NCI-H1417 treated with DMSO at 0.1 percent for 48 hours (cell line): Measurements from ENCODE around the gene CEL.
"Not testable (repeated sequence)": the region's sequence is repeated elsewhere in the genome, so short reads cannot be mapped to it uniquely, and the experiment has no call there.

Experiments used
- DNase-seq: peaks from one replicate; lab custom pipeline; 2025; lab: John Stamatoyannopoulos, UW

The CEL gene

DNA sequence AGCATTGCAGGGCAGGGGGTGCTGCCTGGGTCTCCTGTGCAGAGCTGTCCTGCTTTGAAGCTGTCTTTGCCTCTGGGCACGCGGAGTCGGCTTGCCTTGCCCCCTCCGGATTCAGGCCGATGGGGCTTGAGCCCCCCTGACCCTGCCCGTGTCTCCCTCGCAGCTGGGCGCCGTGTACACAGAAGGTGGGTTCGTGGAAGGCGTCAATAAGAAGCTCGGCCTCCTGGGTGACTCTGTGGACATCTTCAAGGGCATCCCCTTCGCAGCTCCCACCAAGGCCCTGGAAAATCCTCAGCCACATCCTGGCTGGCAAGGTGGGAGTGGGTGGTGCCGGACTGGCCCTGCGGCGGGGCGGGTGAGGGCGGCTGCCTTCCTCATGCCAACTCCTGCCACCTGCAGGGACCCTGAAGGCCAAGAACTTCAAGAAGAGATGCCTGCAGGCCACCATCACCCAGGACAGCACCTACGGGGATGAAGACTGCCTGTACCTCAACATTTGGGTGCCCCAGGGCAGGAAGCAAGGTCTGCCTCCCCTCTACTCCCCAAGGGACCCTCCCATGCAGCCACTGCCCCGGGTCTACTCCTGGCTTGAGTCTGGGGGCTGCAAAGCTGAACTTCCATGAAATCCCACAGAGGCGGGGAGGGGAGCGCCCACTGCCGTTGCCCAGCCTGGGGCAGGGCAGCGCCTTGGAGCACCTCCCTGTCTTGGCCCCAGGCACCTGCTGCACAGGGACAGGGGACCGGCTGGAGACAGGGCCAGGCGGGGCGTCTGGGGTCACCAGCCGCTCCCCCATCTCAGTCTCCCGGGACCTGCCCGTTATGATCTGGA lies 2.7 kb downstream of the CEL start:
- DNase-seq: no peak

DNA sequence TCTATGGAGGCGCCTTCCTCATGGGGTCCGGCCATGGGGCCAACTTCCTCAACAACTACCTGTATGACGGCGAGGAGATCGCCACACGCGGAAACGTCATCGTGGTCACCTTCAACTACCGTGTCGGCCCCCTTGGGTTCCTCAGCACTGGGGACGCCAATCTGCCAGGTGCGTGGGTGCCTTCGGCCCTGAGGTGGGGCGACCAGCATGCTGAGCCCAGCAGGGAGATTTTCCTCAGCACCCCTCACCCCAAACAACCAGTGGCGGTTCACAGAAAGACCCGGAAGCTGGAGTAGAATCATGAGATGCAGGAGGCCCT lies 3.2 kb downstream of the CEL start:
- DNase-seq: no peak

DNA sequence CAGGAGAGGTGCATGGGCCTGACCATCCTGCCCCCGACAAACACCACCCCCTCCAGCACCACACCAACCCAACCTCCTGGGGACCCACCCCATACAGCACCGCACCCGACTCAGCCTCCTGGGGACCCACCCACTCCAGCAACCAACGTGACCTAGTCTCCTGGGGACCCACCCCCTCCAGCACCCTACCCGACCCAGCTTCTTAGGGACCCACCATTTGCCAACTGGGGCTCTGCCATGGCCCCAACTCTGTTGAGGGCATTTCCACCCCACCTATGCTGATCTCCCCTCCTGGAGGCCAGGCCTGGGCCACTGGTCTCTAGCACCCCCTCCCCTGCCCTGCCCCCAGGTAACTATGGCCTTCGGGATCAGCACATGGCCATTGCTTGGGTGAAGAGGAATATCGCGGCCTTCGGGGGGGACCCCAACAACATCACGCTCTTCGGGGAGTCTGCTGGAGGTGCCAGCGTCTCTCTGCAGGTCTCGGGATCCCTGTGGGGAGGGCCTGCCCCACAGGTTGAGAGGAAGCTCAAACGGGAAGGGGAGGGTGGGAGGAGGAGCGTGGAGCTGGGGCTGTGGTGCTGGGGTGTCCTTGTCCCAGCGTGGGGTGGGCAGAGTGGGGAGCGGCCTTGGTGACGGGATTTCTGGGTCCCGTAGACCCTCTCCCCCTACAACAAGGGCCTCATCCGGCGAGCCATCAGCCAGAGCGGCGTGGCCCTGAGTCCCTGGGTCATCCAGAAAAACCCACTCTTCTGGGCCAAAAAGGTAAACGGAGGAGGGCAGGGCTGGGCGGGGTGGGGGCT lies 4.6 kb downstream of the CEL start:
- no peak for DNase-seq

DNA sequence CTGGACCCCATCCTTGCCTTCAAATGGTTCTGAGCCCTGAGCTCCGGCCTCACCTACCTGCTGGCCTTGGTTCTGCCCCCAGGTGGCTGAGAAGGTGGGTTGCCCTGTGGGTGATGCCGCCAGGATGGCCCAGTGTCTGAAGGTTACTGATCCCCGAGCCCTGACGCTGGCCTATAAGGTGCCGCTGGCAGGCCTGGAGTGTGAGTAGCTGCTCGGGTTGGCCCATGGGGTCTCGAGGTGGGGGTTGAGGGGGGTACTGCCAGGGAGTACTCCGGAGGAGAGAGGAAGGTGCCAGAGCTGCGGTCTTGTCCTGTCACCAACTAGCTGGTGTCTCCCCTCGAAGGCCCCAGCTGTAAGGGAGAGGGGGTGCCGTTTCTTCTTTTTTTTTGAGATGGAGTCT lies 5.2 kb downstream of the CEL start:
- no peak for DNase-seq

DNA sequence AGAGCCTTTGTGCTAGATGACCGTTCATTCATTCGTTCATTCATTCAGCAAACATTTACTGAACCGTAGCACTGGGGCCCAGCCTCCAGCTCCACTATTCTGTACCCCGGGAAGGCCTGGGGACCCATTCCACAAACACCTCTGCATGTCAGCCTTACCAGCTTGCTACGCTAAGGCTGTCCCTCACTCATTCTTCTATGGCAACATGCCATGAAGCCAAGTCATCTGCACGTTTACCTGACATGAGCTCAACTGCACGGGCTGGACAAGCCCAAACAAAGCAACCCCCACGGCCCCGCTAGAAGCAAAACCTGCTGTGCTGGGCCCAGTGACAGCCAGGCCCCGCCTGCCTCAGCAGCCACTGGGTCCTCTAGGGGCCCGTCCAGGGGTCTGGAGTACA lies 6.0 kb downstream of the CEL start:
- DNase-seq: no peak

DNA sequence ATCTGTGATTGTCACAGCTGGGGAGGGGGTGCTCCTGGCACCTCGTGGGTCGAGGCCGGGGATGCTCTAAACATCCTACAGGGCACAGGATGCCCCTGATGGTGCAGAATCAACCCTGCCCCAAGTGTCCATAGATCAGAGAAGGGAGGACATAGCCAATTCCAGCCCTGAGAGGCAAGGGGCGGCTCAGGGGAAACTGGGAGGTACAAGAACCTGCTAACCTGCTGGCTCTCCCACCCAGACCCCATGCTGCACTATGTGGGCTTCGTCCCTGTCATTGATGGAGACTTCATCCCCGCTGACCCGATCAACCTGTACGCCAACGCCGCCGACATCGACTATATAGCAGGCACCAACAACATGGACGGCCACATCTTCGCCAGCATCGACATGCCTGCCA lies 6.7 kb downstream of the CEL start:
- not testable (repeated sequence) for DNase-seq

DNA sequence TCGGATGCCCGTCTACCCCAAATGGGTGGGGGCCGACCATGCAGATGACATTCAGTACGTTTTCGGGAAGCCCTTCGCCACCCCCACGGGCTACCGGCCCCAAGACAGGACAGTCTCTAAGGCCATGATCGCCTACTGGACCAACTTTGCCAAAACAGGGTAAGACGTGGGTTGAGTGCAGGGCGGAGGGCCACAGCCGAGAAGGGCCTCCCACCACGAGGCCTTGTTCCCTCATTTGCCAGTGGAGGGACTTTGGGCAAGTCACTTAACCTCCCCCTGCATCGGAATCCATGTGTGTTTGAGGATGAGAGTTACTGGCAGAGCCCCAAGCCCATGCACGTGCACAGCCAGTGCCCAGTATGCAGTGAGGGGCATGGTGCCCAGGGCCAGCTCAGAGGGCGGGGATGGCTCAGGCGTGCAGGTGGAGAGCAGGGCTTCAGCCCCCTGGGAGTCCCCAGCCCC lies 8.8 kb downstream of the CEL start:
- DNase-seq: not testable (repeated sequence)

DNA sequence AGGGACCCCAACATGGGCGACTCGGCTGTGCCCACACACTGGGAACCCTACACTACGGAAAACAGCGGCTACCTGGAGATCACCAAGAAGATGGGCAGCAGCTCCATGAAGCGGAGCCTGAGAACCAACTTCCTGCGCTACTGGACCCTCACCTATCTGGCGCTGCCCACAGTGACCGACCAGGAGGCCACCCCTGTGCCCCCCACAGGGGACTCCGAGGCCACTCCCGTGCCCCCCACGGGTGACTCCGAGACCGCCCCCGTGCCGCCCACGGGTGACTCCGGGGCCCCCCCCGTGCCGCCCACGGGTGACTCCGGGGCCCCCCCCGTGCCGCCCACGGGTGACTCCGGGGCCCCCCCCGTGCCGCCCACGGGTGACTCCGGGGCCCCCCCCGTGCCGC lies 9.2 kb downstream of the CEL start:
- DNase-seq: not testable (repeated sequence)

DNA sequence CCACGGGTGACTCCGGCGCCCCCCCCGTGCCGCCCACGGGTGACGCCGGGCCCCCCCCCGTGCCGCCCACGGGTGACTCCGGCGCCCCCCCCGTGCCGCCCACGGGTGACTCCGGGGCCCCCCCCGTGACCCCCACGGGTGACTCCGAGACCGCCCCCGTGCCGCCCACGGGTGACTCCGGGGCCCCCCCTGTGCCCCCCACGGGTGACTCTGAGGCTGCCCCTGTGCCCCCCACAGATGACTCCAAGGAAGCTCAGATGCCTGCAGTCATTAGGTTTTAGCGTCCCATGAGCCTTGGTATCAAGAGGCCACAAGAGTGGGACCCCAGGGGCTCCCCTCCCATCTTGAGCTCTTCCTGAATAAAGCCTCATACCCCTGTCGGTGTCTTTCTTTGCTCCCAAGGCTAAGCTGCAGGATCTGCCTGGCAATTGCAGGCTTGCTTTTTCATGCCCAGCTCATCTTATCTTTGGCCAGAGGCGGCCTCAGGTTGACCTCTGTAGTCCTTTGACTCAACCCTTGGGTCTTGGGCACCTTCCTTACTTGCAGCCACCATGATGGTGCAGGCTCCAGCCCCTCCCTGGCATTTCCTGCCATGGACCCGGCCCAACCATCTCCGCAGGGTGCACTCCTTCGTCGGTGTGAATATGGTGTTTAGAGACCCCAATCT lies 9.8 kb downstream of the CEL start:
- DNase-seq: no peak

DNA sequence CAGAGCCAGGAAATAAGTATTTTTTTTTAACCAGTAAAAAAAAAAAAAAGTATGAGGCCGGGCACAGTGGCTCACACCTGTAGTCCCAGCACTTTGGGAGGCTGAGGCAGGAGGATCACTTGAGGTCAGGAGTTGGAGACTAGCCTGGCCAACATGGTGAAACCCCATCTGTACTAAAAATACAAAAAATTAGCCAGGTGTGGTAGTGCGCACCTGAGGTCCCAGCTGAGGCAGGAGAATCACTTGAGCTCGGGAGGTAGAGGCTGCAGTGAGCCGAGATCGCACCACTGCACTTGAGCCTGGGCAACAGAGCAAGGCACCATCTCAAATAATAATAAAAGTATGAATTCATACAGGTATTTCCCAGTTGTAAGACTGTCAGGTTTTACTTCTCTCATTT lies 10.4 kb downstream of the CEL start:
- DNase-seq: not testable (repeated sequence)

DNA sequence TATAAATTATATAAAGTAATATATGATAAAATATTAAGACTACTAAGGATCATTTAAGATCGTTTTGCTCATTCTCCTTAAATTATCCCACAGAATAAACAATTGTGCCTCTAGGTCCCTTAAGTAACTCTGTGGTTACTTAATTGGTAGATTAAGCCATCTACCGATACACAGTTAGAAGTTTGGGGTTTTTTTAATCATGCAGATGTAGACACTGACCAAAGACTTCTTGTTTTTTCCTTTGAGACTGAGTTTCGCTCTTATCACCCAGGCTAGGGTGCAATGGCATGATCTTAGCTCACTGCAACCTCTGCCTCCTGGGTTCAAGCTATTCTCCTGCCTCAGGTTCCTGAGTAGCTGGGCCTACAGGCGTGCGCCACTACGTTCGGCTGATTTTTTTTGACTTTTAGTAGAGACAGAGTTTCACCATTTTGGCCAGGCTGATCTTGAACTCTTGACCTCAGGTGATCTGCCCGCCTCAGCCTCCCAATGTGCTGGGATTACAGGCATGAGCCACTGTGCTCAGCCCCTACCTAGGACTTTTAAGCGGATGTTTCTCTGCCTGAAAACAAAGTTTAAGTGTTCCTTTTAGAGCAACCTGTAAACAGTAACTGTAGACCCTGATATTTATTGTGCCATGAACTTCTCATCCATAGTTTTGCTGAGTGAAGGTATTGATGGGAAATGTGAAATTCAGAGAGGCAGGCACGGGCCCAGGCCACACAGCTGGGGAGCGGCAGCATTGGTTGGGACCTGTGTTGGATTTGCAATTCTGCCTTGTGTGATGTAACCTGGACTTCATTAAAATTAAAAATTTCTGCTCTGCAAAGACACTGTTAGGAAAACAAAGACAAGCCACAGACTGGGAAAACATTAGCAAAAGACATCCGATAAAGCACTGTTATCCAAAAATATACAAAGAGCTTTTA lies 11.6 kb downstream of the CEL start:
- DNase-seq: no peak

DNA sequence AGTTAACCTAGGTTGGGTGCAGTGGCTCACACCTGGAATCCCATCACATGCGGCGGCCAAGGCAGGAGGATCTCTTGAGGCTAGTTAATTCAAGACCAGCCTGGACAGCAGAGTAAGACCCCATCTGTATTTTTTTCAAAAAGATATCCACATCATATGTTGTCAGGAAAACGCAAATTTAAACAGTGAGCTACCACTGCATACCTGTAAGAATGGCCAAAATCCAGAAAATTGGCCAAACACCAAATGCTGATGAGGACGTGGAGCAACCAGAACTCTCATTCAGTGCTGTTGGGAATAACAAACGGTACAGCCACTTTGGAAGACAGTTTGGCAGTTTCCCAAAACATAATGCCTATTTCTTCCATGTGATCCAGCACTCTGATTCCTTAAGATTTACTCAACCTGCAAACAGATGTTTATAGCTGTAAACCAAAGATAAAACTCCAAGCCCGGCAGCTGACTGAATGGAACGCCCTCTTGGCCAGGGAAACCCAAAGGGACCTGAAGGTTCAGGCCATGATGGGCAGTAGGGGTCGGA lies 12.4 kb downstream of the CEL start:
- no peak for DNase-seq

DNA sequence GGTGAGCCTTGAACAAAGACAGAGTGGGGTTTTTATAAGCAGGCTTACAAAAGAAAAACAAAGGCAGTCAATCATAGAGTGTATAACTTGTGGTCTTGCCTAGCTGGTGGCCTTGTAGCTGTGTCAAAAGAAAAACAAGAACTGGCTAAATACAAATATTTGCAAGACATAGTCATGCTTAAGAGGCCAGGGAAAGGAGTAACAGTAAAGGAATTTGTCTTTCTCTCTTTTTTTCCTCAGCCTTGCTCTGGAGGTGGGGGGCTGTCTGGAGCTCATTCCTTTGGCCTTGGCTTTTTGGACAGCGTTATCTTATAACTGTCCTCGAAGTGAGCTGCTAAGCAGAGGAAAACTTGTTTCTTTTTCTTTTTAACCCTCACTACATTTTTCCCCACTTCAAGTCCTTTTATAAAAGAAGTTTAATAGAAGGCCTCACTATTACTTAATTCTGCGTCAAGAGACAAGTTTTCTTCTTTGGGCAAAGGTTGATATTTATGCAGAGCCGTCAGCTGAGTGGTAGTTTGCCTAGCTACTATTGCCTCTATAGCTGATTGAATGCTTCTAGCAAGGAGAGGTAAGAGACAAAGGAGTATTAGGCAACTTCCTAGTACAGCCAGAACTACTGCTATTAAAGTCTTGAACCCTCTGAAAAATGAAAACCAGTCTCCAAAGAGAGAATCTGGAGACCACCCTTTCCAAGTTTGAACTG lies 14.3 kb downstream of the CEL start:
- no peak for DNase-seq

DNA sequence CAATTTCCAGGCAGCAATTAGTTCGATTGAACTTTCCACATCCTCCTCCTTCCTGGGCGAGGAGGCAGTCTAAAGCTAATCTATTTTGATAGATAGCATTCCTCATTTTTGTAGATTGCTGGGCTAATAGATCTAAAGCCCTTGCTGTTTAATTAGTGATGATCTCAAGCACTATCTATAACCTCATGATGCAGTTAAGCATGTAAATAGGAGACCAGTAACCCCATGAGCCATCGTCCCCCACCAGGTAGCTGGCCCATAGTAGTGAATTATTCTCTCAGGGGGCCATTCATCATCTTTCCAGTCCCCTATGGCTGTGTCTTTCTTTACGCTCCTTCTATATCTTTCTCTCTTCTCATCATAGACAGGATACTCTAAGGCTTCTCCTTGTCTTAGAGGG lies 14.9 kb downstream of the CEL start:
- DNase-seq: no peak

DNA sequence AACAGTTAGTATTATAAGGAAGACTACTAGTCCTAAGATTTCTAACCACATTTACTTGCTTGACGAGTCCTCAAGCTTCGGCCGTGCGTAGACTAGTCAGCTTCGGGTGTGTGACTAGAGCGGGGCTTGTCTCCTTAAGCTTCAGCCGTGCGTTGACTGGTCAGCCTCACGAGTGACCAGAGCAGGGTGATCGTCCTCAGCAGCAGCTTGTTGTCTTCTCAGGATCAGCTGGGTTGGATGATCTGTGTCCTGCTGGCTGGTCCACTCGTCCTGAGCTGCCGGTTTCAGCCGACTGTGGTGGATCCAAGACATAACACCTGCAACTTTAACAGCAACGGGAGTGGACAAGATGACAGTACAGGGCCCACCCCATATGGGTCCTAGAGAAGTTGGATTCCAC lies 16.7 kb downstream of the CEL start:
- no peak for DNase-seq

DNA sequence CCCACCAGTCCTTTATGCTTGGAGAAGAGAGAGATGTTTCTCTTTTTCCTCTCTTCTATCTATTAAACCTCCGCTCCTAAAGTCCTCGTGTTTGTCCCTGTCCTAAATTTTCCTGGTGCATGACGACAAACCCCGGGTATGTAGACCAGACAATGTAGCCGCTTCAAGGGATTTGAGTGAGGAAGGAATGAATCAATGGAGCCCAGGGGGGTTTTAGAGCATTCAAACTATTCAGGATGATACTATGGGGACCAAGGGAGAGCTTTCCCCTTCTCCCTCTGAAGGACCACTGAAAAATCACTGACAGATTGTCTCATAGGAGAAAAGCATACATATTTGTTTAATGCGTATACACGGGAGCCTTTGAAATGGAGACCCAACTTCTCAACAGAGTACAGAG lies 18.4 kb downstream of the CEL start:
- DNase-seq: no peak

DNA sequence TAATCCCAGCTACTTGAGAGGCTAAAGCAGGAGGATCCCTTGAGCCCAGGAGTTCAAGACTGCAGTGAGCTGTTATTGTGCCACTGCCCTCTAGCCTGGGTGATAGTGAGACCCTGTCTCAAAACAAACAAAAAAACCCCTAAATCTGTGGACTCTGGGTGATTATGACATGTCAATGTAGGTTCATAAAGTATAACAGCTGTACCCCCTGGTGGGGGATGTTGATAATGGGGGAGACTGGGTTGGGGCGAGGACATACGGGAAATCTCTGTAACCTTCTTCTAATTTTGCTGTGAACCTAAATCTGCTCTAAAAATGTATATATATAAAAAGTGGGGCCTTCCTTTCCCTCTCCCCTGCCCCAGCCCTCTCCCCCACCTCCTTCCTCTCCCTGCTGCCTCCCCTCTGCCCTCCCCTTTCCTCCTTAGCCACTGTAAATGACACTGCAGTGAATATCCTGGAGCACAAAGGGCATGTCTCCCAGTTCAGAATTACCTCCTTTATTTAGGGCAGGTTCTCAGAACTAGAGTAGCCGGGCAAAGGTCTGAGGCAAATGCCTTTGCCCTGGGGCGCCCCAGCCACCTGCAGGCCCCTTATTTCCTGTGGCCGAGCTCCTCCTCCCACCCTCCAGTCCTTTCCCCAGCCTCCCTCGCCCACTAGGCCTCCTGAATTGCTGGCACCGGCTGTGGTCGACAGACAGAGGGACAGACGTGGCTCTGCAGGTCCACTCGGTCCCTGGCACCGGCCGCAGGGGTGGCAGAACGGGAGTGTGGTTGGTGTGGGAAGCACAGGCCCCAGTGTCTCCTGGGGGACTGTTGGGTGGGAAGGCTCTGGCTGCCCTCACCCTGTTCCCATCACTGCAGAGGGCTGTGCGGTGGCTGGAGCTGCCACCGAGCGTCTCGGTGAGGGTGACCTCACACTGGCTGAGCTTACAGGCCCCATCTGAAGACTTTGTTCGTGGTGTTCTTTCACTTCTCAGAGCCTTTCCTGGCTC lies 19.3 kb downstream of the CEL start:
- DNase-seq: not testable (repeated sequence)

DNA sequence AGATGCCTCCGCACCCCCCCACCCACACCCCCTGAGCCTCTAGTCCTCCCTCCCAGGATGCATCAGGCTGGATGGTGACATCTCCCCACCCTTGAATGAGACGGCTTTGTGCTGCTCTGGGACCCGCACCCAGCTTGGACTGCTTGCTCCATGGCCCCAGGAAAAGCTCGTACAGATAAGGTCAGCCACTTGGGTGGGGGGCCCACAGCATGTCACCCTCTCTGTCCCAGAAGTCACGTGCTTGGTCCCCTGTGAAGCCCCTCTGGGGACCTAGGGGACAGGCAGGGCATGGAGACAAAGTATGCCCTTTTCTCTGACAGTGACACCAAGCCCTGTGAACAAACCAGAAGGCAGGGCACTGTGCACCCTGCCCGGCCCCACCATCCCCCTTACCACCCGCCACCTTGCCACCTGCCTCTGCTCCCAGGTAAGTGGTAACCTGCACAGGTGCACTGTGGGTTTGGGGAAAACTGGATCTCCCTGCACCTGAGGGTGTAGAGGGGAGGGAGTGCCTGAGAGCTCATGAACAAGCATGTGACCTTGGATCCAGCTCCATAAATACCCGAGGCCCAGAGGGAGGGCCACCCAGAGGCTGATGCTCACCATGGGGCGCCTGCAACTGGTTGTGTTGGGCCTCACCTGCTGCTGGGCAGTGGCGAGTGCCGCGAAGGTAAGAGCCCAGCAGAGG lies 20.3 kb downstream of the CEL start:
- not testable (repeated sequence) for DNase-seq

DNA sequence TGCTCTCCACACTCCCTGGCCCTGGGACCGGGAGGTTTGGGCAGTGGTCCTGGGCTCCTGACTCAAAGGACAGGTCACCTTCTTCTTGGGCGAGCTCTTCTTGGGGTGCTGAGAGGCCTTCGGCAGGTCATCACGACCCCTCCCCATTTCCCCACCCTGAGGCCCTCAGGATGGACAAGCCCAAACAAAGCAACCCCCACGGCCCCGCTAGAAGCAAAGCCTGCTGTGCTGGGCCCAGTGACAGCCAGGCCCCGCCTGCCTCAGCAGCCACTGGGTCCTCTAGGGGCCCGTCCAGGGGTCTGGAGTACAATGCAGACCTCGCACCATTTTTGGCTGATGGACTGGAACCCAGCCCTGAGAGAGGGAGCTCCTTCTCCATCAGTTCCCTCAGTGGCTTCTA lies 21.9 kb downstream of the CEL start:
- not testable (repeated sequence) for DNase-seq
